Head of caudate nucleus (tissue), 42 donors: ENCODE results near the gene PGM1.

Experiments
- DNase-seq, 42 donors: peaks; one replicate each; pipeline versions ENCODE4 v3.0.0 to v3.0.0-alpha.2; 2020 to 2021; ENCODE audit warnings: mixed read lengths in 7 of 42
- intact Hi-C: fragments of 100-400 bp; cut with DNase I; formaldehyde crosslinking; loops from one replicate; pipeline ENCODE4 v1.15.0; 2022

Gene PGM1

DNA sequence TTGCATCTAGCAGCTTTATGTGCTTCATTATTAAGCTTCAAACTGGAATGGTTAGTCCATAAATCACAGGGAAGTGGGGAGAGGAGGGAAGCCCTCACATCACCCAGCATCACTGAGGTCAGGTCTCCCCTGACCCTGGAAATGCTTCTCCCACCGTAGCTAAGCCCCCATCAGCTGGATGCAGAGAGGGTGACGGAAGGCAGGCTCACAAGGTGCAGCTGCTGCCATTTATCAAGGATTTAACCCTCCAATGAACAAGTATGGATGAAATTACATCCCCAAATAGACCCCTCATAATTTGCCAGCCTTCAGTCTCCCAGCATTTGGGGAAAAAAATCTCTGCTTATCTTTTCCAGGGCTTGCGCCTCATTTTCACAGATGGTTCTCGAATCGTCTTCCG lies 60.8 kb downstream of the PGM1 start:
- DNase-seq = no peak
- intact Hi-C loops = no loop called here

GRCh38 chr1:63659448-63659847 lies 66.2 kb downstream of the PGM1 start:
- intact Hi-C loops = no loop called here
- DNase-seq = no peak

- no peak for DNase-seq
- intact Hi-C loops = no loop called here
Measured at GRCh38 chr1:63662056-63662836, 69.0 kb downstream of the PGM1 start.

- no peak for DNase-seq
- intact Hi-C loops = no loop called here
Measured at GRCh38 chr1:63662841-63663240, 69.6 kb downstream of the PGM1 start.

GRCh38 chr1:63663301-63663700 lies 70.1 kb downstream of the PGM1 start:
- no peak for DNase-seq
- intact Hi-C loops = no loop called here

DNA sequence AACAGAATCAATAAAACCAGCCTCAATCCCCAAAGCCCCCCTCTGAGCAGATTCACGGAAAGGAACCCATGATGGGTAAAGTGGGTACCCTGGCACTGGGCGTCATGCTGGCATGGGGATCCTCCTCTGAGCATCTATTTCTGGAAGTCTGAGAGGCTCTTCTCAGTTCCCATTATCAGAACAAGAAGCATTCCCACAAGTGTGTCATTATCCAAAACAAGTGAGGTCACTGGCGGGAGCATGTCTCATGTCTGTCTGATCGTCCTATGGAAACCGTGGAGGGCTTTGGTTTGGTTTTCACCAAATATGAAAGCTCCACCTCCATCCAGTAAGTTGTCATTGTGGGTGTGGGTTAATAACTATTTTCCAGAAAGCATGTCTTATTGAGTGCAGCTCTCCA lies 70.7 kb downstream of the PGM1 start:
- intact Hi-C loops = no loop called here
- DNase-seq = no peak

DNA sequence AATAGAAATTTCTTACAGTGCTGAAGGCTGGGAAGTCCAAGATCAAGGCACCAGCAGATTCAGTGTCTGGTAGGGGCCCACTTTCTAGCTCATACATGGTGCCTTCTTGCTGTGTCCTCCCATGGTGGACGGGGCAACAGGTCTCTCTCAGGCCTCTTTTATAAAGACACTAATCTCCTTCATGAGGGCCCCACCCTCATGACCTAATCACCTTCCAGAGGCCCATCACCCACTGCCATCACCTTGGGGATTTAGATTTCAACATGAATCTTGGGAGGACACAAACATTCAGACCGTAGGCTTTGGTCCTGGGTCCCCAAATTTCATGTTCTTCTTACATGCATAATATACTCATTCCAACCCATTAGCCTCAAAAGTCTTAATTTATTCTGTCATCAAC lies 71.5 kb downstream of the PGM1 start:
- no peak for DNase-seq
- intact Hi-C loops = no loop called here

- intact Hi-C loops = no loop called here
Measured at GRCh38 chr1:63665410-63665809, 72.2 kb downstream of the PGM1 start.

GRCh38 chr1:63665824-63666223 lies 72.6 kb downstream of the PGM1 start:
- intact Hi-C loops = no loop called here
- no peak for DNase-seq

More at GRCh38 chr1:63665410-63665809, 72.2 kb downstream of the PGM1 start:
- no peak for DNase-seq

DNA sequence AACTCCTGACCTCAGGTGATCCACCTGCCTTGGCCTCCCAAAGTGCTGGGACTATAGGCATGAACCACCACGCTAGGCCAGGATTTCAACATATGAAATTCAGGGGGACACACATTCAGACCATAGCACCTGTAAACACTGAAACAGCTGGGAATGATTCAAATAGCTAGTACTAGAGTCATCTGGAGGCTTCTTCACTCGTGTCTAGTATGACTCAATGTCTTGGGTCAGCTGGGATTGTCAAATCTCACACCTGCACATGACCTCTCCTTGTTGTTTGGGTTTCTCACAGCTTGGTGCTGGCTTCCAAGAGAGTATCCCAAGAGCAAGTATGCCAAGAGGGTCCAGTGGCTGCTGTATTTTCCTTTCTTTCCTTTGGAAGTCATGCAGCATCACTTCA lies 75.1 kb downstream of the PGM1 start:
- intact Hi-C loops = no loop called here
- DNase-seq = no peak

DNA sequence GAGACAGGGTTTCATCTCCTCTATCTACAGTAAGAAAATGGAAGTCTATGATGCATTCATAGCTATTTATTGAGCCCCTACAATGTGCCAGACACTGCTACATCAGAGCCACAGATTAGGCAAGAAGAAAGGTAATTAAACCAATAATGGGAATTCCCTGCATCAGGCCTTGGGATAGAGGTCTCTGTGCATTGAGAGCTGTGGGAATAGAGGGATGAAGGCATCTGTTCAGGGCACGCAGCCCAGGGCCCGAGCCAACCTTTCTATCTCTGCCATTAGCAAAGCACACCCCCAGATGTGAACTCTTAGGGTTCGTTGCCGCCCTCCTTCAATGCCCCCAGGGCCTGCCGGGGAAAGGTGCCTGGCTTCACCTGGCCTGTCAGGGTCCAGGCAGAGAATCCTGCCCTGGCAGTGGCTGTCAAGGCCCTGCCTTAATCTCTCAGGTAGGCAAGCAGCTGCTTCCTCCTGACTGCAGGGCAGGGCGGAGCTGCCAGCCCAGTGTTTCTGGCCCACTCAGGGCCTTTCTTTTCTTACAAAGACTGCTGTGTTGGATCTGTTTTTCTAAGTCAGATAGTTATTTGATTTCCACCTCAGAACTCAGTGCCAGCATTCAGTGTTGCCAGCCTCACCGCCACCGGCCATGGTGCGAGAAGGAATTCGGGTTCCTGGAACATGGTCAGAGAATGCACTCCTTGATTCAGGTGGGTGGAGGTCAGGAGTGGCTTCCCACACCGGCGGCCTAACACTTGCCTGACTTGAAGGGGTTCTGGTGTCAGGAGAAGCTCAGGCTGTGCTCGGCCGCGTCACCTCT lies 76.1 kb downstream of the PGM1 start:
- no peak for DNase-seq
- intact Hi-C loops = no loop called here

DNA sequence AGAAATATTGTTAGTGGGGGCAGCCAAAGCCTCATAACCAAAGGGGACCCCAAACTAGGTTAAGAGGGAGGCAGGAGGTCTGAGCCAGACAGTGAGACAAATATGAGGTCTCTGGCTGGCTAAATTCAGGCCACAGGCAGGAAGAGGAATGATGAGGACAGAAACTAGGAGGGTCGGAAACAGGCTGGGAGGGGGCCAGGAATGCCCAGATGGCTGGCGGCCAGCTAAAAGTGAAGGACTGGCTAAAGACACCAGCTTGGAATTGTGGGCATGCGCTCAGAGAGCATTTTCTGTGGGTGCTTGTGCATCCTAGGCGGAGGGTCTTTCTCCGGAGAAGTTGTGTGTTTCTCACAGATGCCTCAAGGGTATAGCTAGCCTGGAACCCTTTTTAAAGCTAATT lies 77.0 kb downstream of the PGM1 start:
- intact Hi-C loops = loop anchor here (5.0 kb wide), 1 partner anchor 577 kb away; no protein-coding TSS in a partner anchor

GRCh38 chr1:63671514-63671913 lies 78.3 kb downstream of the PGM1 start:
- intact Hi-C loops = loop anchor here (5.0 kb wide), 1 partner anchor 576 kb away; no protein-coding TSS in a partner anchor
- DNase-seq = no peak

More for the DNA sequence above, 77.0 kb downstream of the PGM1 start:
- DNase-seq = no peak

GRCh38 chr1:63674238-63674864 lies 81.1 kb downstream of the PGM1 start:
- intact Hi-C loops = loop anchor here (5.0 kb wide), 1 partner anchor 573 kb away; no protein-coding TSS in a partner anchor
- DNase-seq = peak; percentile 19 to 84 (median 58)

- DNase-seq = peak in 18 of 42 donors; percentile 5 to 63 (median 22)
- intact Hi-C loops = loop anchor here (5.0 kb wide), 1 partner anchor 572 kb away; no protein-coding TSS in a partner anchor
Measured at GRCh38 chr1:63674865-63675419, 81.7 kb downstream of the PGM1 start.

- no peak for DNase-seq
- intact Hi-C loops = no loop called here
Measured at GRCh38 chr1:63675420-63675931, 82.3 kb downstream of the PGM1 start.

GRCh38 chr1:63677497-63677896 lies 84.3 kb downstream of the PGM1 start:
- intact Hi-C loops = no loop called here
- no peak for DNase-seq

DNA sequence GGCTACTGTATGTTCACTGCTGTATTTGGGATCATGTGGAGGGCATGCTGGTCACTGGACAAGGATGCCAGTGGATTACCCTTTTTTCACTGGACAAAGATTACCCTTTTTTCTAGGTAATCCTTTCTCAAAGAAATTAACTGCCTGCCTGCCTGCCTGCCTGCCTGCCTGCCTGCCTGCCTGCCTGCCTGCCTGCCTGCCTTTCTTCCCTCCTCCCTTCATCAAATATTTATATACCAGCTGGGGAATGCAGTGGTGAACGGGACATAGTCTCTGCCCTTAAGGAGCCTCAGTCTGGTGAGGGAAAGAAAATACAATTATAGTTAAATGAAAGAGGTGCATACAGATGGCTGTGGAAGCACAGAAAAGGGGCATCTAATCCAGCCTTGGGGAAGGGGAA lies 85.0 kb downstream of the PGM1 start:
- intact Hi-C loops = no loop called here

DNA sequence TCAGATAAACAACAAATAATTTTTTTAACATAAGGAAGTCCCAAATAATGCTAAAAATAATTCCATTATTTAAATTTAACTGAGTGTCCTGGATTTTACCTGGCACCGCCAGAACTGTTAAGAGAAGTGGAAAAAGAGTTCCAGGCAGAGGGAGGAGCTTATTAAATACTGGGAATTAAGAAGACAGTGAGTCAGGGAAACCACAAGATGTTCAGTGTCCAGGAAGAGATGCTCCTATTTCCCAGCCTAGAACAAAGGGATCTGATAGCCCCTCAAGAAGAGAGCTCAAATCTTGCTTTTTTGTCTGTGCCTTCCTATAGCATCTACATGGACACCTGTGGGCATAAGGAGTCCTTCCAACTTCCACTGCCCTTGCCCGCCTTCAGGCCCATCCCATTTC lies 85.9 kb downstream of the PGM1 start:
- intact Hi-C loops = no loop called here
- no peak for DNase-seq

More for the DNA sequence above, 85.0 kb downstream of the PGM1 start:
- DNase-seq = no peak
